PC-9 (cell line): Measurements from ENCODE around the gene RFLNA. TPM values are rescaled to one million over a fixed set of nuclear protein-coding genes. Genes with fewer than 3 reads are reported as not detected.

Source experiments
- BruUV-seq: library from RNA; stranded (reverse); fragments of 400-500 nt; replicated peaks from 2 replicates; lab custom pipeline; 2021; lab: Mats Ljungman, UMichigan
- CTCF ChIA-PET: fragments of 300-600 bp; sonication (Branson Sonifier 250); formaldehyde crosslinking; loops from one replicate; lab custom pipeline; 2022; ENCODE audit warnings: antibody characterized with exemption; lab: Charles Lee
- POLR2A ChIA-PET: fragments of 300-600 bp; sonication (Branson Sonifier 250); formaldehyde crosslinking; loops from one replicate; lab custom pipeline; 2022; ENCODE audit warnings: antibody characterized with exemption; ENCODE audit not compliant: unreplicated experiment; lab: Charles Lee
- DNase-seq, 2 experiments: peaks; one replicate each; pipeline versions ENCODE4 v3.0.0 to v3.0.0-alpha.2; 2015 to 2022; ENCODE audit warnings: mixed read lengths in 1 of 2
- H2AFZ ChIP-seq: fragments of 200-600 bp; sonication (generic); 2 replicates; pipeline ENCODE4 v1.8.1; 2017; ENCODE audit warnings: antibody characterized with exemption
- H3F3A ChIP-seq: fragments of 200-600 bp; sonication (generic); 2 replicates; pipeline ENCODE4 v1.8.1; 2017; ENCODE audit warnings: antibody characterized with exemption, mild to moderate bottlenecking, low read depth; ENCODE audit not compliant: insufficient read depth
- H3K27ac ChIP-seq: fragments of 200-600 bp; sonication (generic); 2 replicates; pipeline ENCODE4 v1.6.1; 2016; ENCODE audit warnings: mixed run types
- H3K27me3 ChIP-seq: fragments of 200-600 bp; sonication (generic); 2 replicates; pipeline ENCODE4 v1.6.1; 2016; ENCODE audit warnings: low read depth, mixed run types; ENCODE audit not compliant: insufficient read depth
- H3K36me3 ChIP-seq: fragments of 200-600 bp; sonication (generic); 2 replicates; pipeline ENCODE4 v1.6.1; 2016; ENCODE audit warnings: low read depth, mixed run types
- H3K4me1 ChIP-seq: fragments of 200-600 bp; sonication (generic); replicated peaks from 2 replicates; pipeline ENCODE4 v1.6.1; 2016; ENCODE audit warnings: mixed run types; ENCODE audit not compliant: insufficient read depth
- H3K4me2 ChIP-seq: fragments of 200-600 bp; sonication (generic); 2 replicates; pipeline ENCODE4 v1.6.1; 2017; ENCODE audit warnings: mixed run types
- H3K4me3 ChIP-seq: fragments of 200-600 bp; sonication (generic); 2 replicates; pipeline ENCODE4 v1.6.1; 2016; ENCODE audit warnings: mixed run types
- H3K79me2 ChIP-seq: fragments of 200-600 bp; sonication (generic); 2 replicates; pipeline ENCODE4 v1.6.1; 2017; ENCODE audit warnings: low read depth, mixed run types
- H3K9me2 ChIP-seq: fragments of 200-600 bp; sonication (generic); 2 replicates; pipeline ENCODE4 v1.8.1; 2017; ENCODE audit warnings: mild to moderate bottlenecking; ENCODE audit not compliant: insufficient read depth
- H3K9me3 ChIP-seq: fragments of 200-600 bp; sonication (generic); 2 replicates; pipeline ENCODE4 v1.8.1; 2016; ENCODE audit warnings: low read depth; ENCODE audit not compliant: insufficient read depth
- H4K20me1 ChIP-seq: fragments of 200-600 bp; sonication (generic); 2 replicates; pipeline ENCODE4 v1.8.1; 2017; ENCODE audit not compliant: insufficient read depth
- EZH2 ChIP-seq: fragments of 200-600 bp; sonication (generic); IDR thresholded peaks from 2 replicates; pipeline ENCODE4 v1.8.0; 2017; ENCODE audit warnings: antibody characterized with exemption, low read depth
- intact Hi-C: fragments of 100-400 bp; cut with micrococcal nuclease; formaldehyde crosslinking; loops from one replicate; pipeline ENCODE4 v1.10.0; 2022; ENCODE audit not compliant: unreplicated experiment
- total RNA-seq: library from RNA; stranded (reverse); gene quantifications from 2 replicates; pipeline ENCODE4 v1.2.3, GENCODE V29; 2021
- TF ChIP-seq, protein P1 (sequence below): fragments of 200-600 bp; sonication (generic); conservative IDR thresholded peaks from 2 replicates; pipeline ENCODE4 v1.6.1; 2017; ENCODE audit warnings: mixed run types, antibody characterized with exemption, mild to moderate bottlenecking, moderate library complexity

Gene RFLNA
- total RNA-seq, 1 experiment from 2014 or later: not detected

DNA sequence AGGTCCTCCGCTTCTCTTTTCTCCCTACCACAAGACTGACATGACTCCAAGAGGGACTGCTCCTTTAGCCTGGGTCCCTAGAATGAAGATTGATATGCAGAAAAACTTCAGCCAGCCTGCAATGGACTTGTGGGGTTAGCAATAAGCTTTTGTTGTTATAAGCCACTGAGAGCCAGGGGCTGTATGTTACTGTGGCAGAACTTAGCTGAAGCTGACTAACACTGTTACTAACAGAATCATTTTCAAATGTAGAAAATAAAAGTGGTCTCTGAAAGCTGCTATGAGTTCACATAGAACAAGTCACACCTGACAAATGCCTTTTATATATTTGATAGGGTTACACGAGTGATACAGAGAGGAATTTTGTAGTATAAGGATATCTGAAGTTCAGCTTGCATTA is 13.6 kb upstream of the RFLNA start:
- H3K36me3 ChIP-seq: no peaks in the 10 kb centered on the region
- no peaks in the 10 kb centered on the region for H4K20me1 ChIP-seq
- H3K27me3 ChIP-seq: peaks cover 98% of the 10 kb centered on the region
- no peaks in the 10 kb centered on the region for H3K79me2 ChIP-seq
- no peak for TF ChIP-seq EZH2
- TF ChIP-seq, protein P1, sequence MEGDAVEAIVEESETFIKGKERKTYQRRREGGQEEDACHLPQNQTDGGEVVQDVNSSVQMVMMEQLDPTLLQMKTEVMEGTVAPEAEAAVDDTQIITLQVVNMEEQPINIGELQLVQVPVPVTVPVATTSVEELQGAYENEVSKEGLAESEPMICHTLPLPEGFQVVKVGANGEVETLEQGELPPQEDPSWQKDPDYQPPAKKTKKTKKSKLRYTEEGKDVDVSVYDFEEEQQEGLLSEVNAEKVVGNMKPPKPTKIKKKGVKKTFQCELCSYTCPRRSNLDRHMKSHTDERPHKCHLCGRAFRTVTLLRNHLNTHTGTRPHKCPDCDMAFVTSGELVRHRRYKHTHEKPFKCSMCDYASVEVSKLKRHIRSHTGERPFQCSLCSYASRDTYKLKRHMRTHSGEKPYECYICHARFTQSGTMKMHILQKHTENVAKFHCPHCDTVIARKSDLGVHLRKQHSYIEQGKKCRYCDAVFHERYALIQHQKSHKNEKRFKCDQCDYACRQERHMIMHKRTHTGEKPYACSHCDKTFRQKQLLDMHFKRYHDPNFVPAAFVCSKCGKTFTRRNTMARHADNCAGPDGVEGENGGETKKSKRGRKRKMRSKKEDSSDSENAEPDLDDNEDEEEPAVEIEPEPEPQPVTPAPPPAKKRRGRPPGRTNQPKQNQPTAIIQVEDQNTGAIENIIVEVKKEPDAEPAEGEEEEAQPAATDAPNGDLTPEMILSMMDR: no peak
- no peaks in the 10 kb centered on the region for H3K4me1 ChIP-seq
- no peak overlapping the region for H3K4me3 ChIP-seq
- no peaks in the 10 kb centered on the region for H3K9me3 ChIP-seq
- no TSS peak for BruUV-seq
- no peaks in the 10 kb centered on the region for H3K9me2 ChIP-seq
- intact Hi-C loops: no loop called here
- no peak for DNase-seq
- H2AFZ ChIP-seq: no peak overlapping the region
- no peak overlapping the region for H3K27ac ChIP-seq
- H3K4me2 ChIP-seq: no peak overlapping the region
- ChIA-PET CTCF (no interaction called here), POLR2A (no interaction called here)
- H3F3A ChIP-seq: no peaks in the 10 kb centered on the region

DNA sequence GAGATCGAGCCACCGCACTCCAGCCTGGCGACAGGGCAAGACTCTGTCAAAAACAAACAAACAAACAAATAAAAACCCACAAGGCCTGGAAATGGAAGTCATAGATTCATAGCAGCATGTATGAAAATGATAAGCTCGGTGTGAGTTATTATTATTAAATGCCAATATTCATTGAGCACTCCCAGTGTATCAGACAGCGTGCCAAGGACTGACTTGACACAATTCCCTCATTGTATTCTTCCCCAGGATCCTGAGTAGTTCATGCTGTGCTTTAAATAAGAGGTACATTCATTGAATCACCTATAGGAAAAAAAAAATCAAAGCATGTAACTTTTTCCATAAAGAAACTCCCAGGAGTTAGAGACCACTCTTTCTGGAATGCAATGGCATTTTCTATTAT is 12.6 kb upstream of the RFLNA start:
- POLR2A ChIA-PET: no interaction called here
- no peaks in the 10 kb centered on the region for H3K9me3 ChIP-seq

GRCh38 chr12:124283326-124283725 is 11.6 kb upstream of the RFLNA start:
- no peaks in the 10 kb centered on the region for H3F3A ChIP-seq
- H3K79me2 ChIP-seq: no peaks in the 10 kb centered on the region
- H3K9me2 ChIP-seq: no peaks in the 10 kb centered on the region
- no peaks in the 10 kb centered on the region for H3K4me1 ChIP-seq
- no TSS peak for BruUV-seq
- no peaks in the 10 kb centered on the region for H3K9me3 ChIP-seq
- H3K36me3 ChIP-seq: no peaks in the 10 kb centered on the region
- no peak overlapping the region for H3K4me2 ChIP-seq
- no peaks in the 10 kb centered on the region for H4K20me1 ChIP-seq
- H2AFZ ChIP-seq: no peak overlapping the region
- ChIA-PET CTCF (no interaction called here), POLR2A (no interaction called here)
- H3K27me3 ChIP-seq: peaks cover 98% of the 10 kb centered on the region
- TF ChIP-seq, protein P1: no peak
- TF ChIP-seq EZH2: no peak
- intact Hi-C loops: no loop called here
- H3K4me3 ChIP-seq: no peak overlapping the region
- no peak for DNase-seq
- no peak overlapping the region for H3K27ac ChIP-seq

More for the DNA sequence above, 12.6 kb upstream of the RFLNA start:
- no peak for TF ChIP-seq EZH2
- TF ChIP-seq, protein P1: no peak
- BruUV-seq: no TSS peak
- H3F3A ChIP-seq: no peaks in the 10 kb centered on the region
- no peak for DNase-seq
- H3K36me3 ChIP-seq: no peaks in the 10 kb centered on the region
- peaks cover 96% of the 10 kb centered on the region for H3K27me3 ChIP-seq
- H3K4me1 ChIP-seq: no peaks in the 10 kb centered on the region
- no peak overlapping the region for H3K4me2 ChIP-seq
- H3K4me3 ChIP-seq: no peak overlapping the region
- intact Hi-C loops: no loop called here
- no peaks in the 10 kb centered on the region for H3K9me2 ChIP-seq
- no peak overlapping the region for H3K27ac ChIP-seq
- no peaks in the 10 kb centered on the region for H3K79me2 ChIP-seq
- no peaks in the 10 kb centered on the region for H4K20me1 ChIP-seq
- CTCF ChIA-PET: no interaction called here
- no peak overlapping the region for H2AFZ ChIP-seq
